SW480 (cell line): ENCODE data around the gene RTN1.

Source experiments
- DNase-seq: peaks from one replicate; pipeline ENCODE4 v3.0.0-alpha.2; 2016; ENCODE audit warnings: low spot score

Gene RTN1, protein sequence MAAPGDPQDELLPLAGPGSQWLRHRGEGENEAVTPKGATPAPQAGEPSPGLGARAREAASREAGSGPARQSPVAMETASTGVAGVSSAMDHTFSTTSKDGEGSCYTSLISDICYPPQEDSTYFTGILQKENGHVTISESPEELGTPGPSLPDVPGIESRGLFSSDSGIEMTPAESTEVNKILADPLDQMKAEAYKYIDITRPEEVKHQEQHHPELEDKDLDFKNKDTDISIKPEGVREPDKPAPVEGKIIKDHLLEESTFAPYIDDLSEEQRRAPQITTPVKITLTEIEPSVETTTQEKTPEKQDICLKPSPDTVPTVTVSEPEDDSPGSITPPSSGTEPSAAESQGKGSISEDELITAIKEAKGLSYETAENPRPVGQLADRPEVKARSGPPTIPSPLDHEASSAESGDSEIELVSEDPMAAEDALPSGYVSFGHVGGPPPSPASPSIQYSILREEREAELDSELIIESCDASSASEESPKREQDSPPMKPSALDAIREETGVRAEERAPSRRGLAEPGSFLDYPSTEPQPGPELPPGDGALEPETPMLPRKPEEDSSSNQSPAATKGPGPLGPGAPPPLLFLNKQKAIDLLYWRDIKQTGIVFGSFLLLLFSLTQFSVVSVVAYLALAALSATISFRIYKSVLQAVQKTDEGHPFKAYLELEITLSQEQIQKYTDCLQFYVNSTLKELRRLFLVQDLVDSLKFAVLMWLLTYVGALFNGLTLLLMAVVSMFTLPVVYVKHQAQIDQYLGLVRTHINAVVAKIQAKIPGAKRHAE

DNA sequence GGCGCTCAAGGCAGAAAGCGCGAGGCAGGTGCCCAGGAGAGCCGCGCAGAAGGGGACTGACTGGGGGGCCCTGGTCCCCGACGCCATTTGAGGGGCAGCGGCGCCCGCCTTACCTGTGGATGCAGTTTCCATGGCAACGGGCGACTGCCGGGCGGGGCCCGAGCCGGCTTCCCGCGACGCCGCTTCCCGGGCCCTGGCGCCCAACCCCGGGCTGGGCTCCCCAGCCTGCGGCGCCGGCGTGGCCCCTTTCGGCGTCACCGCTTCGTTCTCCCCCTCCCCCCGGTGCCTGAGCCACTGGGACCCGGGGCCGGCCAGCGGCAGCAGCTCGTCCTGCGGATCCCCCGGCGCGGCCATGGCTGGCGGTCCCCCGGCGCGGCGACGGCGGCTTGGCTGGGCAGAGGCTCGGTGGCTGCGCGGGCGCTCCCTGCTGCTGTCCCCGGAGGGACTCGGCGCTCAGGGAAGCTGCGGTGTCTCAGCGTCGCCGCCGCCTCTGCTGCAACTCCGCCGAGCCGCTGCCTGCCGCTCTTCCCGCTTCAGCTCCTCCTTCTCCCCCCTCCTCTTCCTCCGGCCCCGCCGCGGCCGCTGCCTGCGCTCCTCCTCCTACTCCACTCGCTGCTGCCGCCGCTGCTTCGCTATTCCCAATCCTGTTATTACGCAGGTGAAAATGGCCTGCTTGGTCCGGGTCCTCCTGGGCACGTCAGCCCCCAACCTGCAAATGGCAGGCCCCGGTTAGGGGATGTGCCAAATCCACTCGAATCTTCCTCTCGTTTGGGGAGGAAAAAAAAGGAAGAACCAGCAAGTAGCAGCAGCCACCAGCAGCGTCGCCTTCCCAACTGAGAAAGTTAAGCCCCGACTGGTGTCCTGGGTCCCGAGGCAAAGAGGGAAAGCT lies at the start of gene RTN1:
Gene RTN1, minus strand, starts transcription at position 500 of the 889 bp plus-strand sequence. Its CDS starts 146 bp downstream, at position 354.
- peak; percentile 62 for DNase-seq

DNA sequence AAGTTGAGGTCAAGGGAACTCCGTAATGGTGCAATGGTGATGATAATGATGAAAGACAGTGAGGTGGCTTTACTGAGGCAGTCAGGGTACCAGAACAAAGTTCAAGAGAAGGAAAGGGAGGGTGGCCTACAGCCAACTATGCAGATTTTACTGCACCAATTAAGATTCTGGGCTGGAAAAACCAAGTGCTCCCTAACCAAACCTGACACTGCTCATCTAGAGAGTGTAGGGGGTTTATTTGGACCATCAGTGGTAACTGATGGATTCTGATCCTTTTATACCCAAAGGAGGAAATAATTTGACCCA lies 49.8 kb upstream of the RTN1 start:
- DNase-seq: no peak

DNA sequence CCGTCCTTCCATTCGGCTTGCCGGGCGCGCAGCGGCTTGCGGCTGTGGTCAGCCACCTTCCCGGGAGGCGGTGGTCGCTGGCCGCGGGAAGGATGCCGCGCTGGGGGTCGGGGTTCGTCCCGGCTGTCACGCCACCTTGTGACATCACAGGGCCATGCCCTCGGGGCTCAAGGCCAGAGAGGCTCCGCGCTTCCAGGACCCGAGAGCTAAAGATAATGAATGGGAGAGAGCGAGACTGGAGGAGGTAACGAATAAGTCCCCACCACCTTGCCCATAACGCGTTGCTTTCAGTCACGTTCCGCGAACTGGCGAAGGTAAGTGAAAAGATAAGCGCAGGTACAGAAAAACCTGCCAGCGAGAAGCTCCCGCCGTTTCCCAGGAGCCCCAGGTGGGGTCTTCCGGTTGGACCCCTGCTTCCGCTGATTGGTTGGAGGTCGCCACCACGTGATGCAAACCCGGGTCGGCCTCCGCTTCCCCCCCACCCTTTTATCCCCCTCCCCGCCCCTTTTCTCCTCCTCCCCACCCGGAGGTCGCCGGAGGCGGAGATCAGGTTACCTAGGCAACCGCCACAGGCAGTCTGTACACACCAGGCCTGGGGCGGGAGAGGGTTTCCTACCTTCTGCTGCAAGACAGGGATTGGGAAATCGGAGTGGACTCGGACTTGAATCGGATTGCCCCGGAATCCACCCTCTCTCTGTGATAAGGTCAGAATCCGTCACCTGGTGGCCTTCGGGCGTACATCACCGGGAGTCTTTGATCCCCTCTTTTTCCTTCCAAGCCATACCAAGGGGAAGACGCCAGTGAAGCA lies 49.2 kb upstream of the RTN1 start, which contains the start of gene LRRC9:
Gene LRRC9, plus strand, starts transcription at position 575 of the 808 bp plus-strand sequence.
- no peak for DNase-seq

- peak; percentile 47 for DNase-seq
Observed at GRCh38 chr14:59918824-59919569, 48.4 kb upstream of the RTN1 start.

DNA sequence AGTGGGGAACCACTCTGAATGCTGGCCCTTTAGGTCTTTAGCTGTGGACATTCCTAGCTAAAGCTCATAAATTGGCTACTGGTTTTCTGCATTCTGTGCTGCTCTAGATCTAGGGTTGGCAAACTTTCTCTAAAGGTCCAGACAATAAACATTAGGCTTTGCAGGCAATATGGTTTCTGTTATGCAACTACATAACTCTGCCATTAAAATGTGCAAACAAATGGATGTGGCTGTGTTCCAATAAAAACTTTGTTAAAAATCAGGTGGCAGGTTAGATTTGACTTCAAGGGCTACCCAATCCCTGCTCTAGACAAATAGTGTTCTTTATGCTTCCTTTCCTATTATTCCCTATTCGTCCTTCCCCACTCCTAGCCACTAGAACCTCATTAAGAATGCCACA lies 42.6 kb upstream of the RTN1 start:
- DNase-seq: no peak

DNA sequence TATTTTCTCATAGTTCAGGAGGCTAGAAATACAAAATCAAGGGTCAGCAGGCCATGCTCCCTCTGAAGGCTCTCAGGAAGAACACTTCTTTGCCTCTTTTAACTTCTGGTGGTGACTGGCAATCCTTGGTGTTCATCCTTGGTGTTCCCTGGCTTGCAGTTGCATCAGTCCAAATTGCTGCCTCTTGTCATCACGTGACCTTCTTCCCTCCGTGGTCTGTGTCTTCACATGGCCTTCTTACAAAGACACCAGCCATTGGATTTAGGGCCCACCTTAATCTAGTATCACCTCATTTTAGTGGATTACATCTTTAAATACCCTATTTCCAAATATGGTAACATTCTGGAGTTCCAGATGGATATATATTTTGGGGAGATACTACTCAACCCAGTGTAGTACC lies 41.9 kb upstream of the RTN1 start:
- DNase-seq: no peak

GRCh38 chr14:59905188-59905587 lies 34.6 kb upstream of the RTN1 start:
- no peak for DNase-seq

GRCh38 chr14:59904184-59904583 lies 33.6 kb upstream of the RTN1 start:
- no peak for DNase-seq

GRCh38 chr14:59900556-59900955 lies 30.0 kb upstream of the RTN1 start:
- DNase-seq: no peak

DNA sequence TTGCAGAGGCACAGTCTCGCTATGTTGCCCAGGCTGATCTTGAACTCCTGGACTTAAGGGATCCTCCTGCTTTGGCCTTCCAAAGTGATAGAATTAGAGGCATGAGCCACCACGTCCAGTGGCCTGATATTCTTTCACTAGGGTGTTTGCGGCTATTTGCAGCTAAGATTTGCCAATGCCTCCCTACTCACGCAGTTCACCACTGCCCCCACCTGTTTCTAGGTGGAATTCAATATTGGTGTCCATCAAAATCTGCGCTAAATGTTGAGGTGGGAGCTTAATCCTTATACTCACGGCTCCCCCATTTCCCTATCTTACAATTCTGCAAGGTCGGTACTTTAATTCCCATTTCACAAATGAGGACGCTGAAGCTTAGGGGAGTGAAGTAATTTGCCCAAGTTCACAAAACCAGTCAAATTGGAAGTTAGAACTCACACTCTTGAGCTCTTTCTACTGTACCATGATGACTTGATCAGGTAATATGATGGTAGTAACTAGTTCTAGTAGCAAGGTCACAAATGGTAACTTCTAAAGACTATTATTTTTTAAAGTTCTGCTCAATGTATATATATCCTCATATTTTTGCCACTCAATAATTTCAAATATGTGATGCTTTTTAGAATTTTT lies 27.3 kb upstream of the RTN1 start:
- DNase-seq: peak; percentile 34

- no peak for DNase-seq
Observed at GRCh38 chr14:59895721-59896120, 25.1 kb upstream of the RTN1 start.

DNA sequence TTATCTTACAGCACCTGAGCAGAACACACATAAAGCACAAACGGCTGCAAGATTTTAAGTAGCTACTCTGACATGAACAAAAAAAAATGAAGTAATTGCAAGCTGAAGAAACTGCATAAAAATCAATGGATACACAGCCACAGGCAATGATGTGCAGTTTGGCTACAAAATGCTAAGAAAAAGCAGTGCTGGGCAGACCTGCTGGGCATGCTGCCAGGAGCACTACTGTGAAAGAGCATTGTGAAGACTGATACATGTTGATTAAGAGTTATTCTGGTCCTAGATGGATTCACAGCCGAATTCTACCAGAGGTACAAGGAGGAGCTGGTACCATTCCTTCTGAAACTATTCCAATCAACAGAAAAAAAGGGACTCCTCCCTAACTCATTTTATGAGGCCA lies 20.1 kb upstream of the RTN1 start:
- DNase-seq: no peak

- DNase-seq: no peak
Observed at GRCh38 chr14:59882957-59883356, 12.4 kb upstream of the RTN1 start.

GRCh38 chr14:59871166-59871495 lies 555 bp upstream of the RTN1 start:
- no peak for DNase-seq

DNA sequence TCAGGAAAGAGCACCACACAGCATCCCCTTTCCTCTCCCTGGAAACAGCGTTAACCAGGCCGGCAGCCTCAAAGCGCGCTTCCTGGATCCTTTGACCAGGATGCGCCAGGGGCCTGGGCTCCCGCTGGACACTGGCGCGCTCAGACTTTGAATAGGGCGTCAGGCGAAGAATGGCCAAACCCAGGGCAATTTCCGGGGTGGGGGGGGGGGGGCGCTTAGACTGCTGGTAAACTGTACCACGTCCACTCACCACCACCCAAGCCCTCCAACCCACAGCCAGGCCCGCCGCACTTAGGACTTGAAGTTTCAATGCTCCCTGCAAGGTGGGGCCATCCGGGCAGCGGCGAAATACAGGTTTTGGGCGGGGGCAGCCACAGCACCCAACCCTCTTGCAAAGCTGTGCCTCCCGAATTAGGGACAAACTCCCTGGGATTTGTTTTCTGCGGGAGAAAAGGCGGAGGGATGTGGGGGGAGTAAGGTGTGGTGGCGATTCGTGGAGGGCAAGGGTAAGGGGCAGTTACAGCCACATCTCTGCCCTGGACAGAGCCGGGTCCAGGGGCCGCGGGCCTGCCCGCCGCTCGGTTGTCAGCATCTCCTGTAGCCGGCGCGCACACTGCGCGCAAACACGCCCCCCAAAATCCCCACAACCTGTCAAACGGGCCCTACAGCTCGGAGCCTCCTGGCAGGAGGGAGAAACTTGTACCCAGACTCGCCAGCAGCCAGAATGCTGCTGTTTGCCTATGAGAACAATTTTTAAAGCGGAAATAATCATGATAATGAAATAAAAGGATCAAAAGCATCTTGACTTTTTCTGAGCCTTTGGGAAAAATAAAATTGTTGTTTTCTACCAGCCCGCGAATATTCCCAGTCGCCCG lies 958 bp downstream of the RTN1 start:
- DNase-seq: no peak

DNA sequence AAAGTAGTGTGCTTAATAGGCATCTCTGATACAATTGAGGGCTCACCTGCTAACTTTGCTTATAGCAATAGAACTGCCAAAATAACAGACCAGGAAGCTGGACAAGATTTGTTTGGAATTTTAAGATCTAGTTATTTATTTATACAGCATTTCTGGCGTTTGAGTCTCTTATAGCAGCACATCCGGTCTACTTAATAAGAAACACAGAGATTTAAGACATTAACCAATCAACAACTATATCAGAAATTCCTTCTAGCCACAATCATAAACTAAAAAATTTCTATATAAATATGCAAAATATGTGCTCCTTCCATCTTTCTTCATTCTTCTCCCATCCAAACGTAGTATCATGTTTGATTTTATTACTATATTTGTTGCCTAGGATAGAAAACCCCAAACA lies 2.6 kb downstream of the RTN1 start:
- no peak for DNase-seq

DNA sequence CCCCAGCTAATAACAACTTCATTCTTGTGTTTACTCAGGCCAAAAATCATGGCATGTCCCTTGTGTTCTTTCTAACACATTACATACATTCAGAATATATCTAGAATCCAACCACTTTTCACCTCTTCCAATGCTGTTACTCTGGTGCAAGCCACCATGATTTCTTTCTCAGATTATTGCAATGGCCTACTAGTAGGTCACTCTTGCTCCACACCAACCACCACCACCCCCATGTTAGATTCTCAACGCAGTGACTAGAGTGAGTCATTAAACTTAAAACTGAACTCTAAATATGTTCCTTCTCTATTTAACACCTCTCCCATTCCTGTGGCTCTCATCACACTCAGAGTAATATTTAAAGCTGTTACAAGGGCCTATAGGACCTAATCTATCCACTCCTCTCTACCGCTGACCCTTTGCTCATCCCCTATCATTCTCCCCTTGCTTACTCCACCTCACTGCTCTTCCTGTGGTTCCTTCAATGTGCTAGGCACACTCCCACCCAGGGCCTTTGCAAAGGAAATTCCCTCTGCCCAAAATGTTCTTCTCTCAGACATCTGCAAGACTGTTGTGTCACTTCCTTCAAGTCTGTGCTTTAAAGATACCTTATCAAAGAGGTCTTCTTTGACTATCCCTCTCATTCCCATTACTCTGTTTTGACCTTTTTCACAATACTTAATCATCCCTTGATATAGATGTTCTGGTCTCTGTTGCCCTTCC lies 6.6 kb downstream of the RTN1 start:
- DNase-seq: no peak

- DNase-seq: no peak
Observed at GRCh38 chr14:59857328-59857727, 13.2 kb downstream of the RTN1 start.

- no peak for DNase-seq
Observed at GRCh38 chr14:59852350-59852749, 18.2 kb downstream of the RTN1 start.
